Endometrium (tissue), 2 donors: ENCODE results near the gene CLASRP.
A peak's percentile ranks its signal among the peaks of the same experiment; 100 is the strongest.
"Not testable (repeated sequence)": the region's sequence is repeated elsewhere in the genome, so short reads cannot be mapped to it uniquely, and the experiment has no call there.

ENCODE experiments used
- FAIRE-seq: peaks from 2 replicates; lab custom pipeline; 2012; peaks lifted over from hg19 to GRCh38; lab: Jason Lieb, UNC
- donor health status: control.
- donor health status: control.

The CLASRP gene

DNA sequence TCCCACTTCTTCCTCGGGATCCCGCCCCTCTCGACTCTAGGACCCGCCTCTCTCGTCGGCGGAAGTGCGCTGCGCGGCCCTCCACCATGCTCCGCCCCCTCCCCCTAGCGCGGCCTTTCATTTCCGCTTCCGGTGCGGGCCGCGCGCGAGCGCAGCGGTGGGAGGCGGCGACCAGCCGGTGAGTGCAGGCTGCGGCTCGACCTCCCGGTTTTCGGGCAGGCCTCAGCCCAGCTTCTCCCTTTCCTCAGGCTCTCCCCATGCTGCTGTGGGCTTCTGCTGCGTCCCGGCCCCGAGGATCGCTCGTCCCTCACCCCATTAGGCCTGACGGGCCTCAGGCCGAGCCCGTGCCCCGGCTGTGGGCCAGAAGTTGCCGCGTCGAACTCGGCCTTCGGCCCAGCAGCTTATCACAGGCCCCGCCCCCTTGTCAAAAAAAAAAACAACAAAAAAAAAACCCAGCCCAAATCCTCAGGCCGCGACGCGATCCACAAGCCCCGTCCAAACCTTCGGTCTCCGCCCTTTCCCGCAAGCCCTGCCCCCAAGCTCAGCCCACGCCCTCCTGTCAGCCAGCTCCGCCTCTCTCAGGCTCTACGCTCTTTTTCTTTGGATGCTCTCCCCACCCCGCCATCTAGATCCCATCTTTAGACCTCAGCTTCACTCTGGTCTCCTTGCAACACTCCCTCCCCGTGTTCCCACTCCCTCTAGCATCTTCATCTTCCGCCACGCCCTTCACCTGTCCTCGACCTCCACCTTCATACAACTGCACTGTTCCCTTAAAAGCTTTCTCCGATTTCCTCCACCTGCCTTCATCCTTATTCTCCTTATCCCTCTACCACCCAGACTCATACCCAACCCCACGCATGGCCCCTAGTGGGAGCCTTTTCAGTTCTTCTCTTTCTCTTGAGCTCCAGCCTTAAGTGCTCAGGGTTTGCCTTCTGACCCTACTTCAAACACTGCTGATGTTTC, at the start of gene CLASRP:
Gene CLASRP (plus strand): TSS at position 115 of the 963 bp plus-strand sequence. CDS start 1,168 bp downstream, outside the sequence.
- FAIRE-seq = peak; percentile 88

- no peak for FAIRE-seq
Measured at GRCh38 chr19:44990459-44990858, 48.4 kb upstream of the CLASRP start.

- no peak for FAIRE-seq
Measured at GRCh38 chr19:44990966-44991365, 47.9 kb upstream of the CLASRP start.

- no peak for FAIRE-seq
Measured at GRCh38 chr19:44992336-44993163, 46.3 kb upstream of the CLASRP start.

DNA sequence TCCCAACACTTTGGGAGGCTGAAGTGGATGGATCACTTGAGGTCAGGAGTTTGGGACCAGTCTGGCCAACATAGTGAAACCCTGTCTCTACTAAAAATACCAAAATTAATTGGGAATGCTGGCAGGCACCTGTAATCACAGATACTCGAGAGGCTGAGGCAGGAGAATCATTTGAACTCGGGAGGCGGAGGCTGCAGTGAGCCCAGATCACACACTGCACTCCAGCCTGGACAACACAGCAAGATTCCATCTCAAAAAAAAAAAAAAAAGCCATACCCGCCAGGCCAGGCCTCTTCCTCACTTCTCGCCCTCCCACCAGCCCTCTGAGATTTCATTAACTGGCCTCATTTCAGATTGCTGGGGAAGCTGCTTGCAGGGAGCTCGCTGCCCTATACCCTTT, 45.3 kb upstream of the CLASRP start:
- FAIRE-seq = no peak

GRCh38 chr19:44993926-44994537, 44.8 kb upstream of the CLASRP start:
- no peak for FAIRE-seq

DNA sequence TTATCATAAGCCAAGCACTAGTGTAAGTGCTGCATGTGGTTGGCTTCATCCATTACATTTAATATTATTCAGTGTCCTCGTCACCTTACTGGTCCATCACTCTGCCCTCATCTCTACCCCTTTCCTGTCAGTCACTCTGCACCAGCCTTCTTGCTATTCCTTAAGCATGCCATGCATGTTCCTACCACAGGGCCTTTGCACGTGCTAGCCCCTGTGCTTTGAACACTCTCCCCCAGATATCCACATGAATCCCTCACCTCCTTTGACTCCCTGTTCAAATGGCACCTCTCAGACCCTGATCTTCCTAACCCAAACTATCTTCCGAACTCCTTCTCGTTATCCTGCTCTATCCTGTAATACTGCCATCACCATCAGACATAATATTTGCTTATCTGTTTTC, 40.8 kb upstream of the CLASRP start:
- no peak for FAIRE-seq

- FAIRE-seq = not testable (repeated sequence)
Measured at GRCh38 chr19:44999131-44999925, 39.5 kb upstream of the CLASRP start.

GRCh38 chr19:45000665-45001064, 38.2 kb upstream of the CLASRP start:
- FAIRE-seq = not testable (repeated sequence)

DNA sequence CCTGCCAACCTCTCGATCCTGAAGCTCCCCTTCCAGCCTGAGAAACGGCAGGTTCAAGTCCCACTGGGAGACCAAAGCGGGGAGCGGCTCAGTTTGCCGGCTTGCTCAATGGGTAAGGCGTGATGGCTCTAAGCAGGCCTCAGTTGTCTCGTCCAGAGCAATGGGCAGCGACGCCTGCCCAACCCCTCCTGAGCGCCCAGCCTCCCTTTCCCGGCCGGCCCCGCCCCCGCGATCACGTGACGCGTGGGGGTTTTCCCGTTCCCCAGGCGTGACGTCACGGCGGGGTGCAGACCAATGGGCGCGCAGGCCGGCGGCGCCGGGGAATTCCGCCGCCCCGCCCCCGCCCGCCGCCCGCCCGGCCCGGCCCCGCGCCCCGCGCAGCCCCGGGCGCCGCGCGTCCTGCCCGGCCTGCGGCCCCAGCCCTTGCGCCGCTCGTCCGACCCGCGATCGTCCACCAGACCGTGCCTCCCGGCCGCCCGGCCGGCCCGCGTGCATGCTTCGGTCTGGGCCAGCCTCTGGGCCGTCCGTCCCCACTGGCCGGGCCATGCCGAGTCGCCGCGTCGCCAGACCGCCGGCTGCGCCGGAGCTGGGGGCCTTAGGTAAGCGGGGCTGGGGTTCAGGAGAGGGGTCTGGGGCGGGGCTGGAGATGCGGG, 37.6 kb upstream of the CLASRP start, which contains the start of gene RELB:
Gene RELB (plus strand): TSS at position 378 of the 653 bp plus-strand sequence. CDS start 116 bp downstream, at position 494.
- no peak for FAIRE-seq

DNA sequence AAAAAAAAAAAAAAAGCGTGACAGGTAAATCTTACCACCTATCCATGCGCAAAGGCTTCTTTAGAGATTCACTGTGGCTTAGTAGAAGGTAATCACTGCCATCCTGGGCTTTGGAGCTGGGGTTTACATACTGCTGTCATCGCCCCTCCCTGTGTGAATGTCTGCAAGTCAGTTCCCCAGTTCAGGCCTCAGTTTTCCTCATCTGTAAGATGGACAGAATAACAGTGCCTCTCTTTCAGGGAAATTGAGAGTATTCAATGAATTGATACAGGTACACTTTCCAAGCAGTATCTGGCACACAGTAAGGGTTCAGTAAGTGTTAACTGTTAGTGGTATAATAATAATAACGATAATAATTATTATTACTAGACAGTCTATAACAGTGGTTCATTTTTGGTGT, 35.4 kb upstream of the CLASRP start:
- FAIRE-seq = no peak

DNA sequence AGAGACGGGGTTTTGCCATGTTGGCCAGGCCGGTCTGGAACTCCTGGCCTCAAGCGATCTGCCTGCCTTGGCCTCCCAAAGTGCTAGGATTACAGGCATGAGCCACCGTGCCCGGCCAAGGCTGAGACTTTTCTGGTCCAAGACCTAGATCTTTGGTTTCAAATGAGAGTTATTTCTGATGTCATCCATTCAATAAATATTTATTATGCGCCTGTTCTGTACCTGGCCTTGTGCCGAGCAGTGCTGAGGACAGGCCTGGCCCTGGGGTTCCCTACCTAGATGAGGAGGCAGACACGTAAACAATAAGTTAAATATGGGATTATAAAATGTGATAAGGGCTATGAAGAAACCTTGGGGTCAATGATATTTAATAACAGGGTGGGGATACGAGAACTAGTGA, 33.1 kb upstream of the CLASRP start:
- FAIRE-seq = no peak

GRCh38 chr19:45008552-45008951, 30.3 kb upstream of the CLASRP start:
- FAIRE-seq = no peak

DNA sequence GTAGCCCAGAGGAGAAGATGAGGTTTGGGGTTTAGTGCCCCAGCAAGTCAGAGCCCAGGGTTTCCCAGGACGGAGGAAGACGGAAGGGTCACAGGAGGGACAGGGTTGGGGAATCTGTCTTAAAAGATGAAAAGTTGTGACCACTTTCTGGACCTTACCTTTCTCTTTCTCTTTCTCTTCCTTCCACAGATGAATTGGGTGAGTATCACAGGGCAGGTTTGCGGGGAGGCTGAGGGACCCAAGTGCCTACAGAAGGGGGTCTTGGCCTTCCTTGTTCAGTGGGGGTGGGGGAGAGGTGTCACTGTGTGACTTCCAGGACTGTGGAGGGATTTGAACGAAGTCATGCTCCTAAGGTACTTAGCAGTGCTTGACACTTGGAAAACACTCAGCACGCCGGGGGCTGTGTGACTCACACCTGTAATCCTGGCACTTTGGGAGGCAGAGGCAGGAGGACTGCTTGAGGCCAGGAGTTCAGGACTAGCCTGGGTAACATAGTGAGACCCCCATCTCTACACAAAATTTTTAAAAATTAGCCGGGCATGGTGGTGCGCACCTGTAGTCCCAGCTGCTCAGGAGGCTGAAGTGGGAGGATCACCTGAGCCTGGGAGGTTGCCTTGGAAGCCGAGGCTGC, 29.1 kb upstream of the CLASRP start:
- FAIRE-seq = no peak

DNA sequence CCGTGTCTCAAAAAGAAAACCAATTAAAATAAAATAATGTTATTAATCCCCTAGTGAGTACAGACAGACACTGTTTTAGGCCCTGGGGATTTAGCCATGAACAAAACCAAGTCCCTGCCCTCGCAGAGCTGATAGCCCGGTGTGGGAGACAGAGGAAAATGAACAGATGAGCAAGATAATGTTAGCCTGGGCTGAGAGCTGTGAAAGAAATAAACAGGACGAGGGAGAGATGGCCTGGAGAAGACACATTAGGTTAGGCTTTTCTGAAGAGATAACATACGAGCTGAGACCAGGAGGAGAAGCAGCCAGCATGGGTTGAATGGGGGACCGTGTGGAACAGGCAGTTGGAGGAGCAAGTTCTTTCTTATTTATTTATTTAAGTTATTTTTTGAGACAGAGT, 28.5 kb upstream of the CLASRP start:
- no peak for FAIRE-seq

DNA sequence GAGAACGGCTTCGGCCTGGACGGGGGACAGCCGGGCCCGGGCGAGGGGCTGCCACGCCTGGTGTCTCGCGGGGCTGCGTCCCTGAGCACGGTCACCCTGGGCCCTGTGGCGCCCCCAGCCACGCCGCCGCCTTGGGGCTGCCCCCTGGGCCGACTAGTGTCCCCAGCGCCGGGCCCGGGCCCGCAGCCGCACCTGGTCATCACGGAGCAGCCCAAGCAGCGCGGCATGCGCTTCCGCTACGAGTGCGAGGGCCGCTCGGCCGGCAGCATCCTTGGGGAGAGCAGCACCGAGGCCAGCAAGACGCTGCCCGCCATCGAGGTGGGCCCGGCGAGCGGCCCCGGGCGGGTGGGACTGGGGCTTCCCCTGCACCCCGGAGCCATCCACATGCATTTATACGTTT, 26.9 kb upstream of the CLASRP start:
- no peak for FAIRE-seq

DNA sequence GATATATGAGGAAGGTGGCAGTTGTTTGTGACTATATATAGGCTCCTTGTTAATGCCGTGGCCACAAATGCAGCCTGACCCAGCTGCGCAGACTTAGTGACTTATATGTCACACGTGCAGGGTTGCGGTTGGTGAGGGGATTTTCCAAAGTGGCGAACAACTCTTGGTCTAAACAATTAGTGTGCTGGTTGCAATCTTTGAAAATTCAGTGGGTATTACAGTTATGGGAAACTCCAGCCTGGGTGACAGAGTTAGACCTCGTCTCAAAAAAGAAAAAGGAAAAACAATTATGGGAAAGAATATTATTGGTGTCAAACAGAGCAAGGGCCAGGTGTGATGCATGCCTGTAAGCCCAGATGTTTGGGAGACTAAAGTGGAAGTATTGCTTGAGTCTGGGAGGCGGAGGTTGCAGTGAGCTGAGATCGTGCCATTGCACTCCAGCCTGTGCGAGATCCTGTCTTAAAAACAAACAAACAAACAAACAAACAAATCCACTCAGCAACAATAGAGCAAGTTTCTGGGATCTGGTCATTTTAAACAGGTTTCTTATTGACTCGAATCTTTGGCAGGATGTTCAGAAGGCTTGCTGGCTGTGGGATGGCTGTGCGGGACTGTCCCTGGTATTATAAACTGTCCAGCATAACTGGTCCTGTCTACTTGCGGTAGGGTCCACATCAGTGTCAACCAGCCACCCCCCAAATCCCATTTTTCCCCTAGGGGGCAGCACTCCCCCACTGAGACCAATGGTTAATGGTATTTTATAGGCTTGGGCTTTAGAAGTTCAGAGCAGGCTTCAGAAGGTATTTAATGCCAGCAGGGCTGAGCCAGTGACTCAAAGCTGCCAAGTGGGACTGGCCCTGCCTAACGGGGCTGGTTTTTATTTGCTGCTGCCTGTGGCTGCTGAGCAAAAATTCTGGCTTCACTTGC, 22.2 kb upstream of the CLASRP start:
- no peak for FAIRE-seq

DNA sequence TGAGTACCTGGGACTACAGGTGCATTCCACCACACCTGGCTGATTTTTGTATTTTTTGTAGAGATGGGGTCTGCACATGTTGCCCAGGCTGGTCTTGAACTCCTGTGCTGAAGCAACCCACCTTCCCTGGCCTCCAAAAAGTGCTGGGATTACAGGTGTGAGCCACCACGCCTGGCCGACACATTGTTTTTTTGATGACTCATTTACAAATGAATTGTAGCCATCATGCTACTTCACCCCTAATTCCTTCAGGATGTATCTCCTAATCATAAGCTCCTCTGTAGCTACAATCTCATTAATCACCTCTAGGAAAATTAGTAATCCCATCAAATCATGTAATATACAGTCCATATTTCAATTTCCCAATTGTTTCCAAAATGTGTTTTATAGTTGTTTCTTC, 19.7 kb upstream of the CLASRP start:
- no peak for FAIRE-seq

DNA sequence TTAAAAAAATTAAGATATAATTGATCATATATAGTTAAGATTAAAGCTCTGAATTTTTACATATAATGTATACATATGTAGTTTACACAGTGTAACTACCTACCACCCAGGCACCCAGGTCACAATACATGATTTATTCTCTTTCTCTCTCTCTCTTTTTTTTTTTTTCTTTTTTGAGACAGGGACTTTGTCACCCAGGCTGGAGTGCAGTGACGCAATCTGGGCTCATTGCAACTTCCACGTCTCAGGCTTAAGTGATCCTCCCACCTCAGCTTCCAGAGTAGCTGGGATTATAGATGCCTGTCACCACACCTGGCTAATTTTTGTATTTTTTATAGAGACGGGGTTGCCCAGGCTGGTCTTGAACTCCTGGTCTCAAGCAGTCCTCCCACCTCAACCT, 18.8 kb upstream of the CLASRP start:
- no peak for FAIRE-seq
